ENCODE data around the gene AKAP7. TPM values are rescaled to one million over a fixed set of nuclear protein-coding genes. Genes with fewer than 3 reads are reported as not detected.
"Not testable (repeated sequence)": the region's sequence is repeated elsewhere in the genome, so short reads cannot be mapped to it uniquely, and the experiment has no call there.

The AKAP7 gene
- polyA plus RNA-seq, 2 donors = 2.3 to 2.6 TPM

- WGBS, 2 donors = 94 to 96% methylated on average over 1 of the region's 1 CpG
- no peaks in the 10 kb centered on the region for H3K27me3 ChIP-seq (ENCODE audit: control insufficient read depth in 1 of 2, insufficient read depth in 2 of 2, low read length in 2 of 2)
- H3K36me3 ChIP-seq (ENCODE audit: control insufficient read depth in 2 of 2, insufficient read depth in 2 of 2, low read length in 1 of 2) = no peaks in the 10 kb centered on the region
- H3K4me3 ChIP-seq (ENCODE audit: low read depth in 1 of 2, low read length in 2 of 2) = no peak overlapping the region
- H3K4me1 ChIP-seq (ENCODE audit: control insufficient read depth in 2 of 2, insufficient read depth in 2 of 2, low read length in 1 of 2) = no peaks in the 10 kb centered on the region
- H3K9me3 ChIP-seq (ENCODE audit: control insufficient read depth in 2 of 2, insufficient read depth in 1 of 2, low read depth in 1 of 2, low read length in 1 of 2) = no peaks in the 10 kb centered on the region
- H3K27ac ChIP-seq (ENCODE audit: low read depth in 2 of 2, low read length in 1 of 2) = no peak overlapping the region
These were observed 181.4 kb downstream of the AKAP7 start for GRCh38 chr6:131316654-131317053.

- Histone ChIP-seq H3K27ac (ENCODE audit: low read depth in 2 of 2, low read length in 1 of 2) (no peak overlapping the region), H3K4me1 (ENCODE audit: control insufficient read depth in 2 of 2, insufficient read depth in 2 of 2, low read length in 1 of 2) (no peaks in the 10 kb centered on the region), H3K36me3 (ENCODE audit: control insufficient read depth in 2 of 2, insufficient read depth in 2 of 2, low read length in 1 of 2) (no peaks in the 10 kb centered on the region), H3K9me3 (ENCODE audit: control insufficient read depth in 2 of 2, insufficient read depth in 1 of 2, low read depth in 1 of 2, low read length in 1 of 2) (no peaks in the 10 kb centered on the region), H3K4me3 (ENCODE audit: low read depth in 1 of 2, low read length in 2 of 2) (no peak overlapping the region), H3K27me3 (ENCODE audit: control insufficient read depth in 1 of 2, insufficient read depth in 2 of 2, low read length in 2 of 2) (no peaks in the 10 kb centered on the region)
- 88 to 92% methylated on average over 3 of the region's 3 CpGs for WGBS, 2 donors
These were observed 182.2 kb downstream of the AKAP7 start for GRCh38 chr6:131317516-131317915.

GRCh38 chr6:131321589-131321988 lies 186.3 kb downstream of the AKAP7 start:
- Histone ChIP-seq H3K36me3 (ENCODE audit: control insufficient read depth in 2 of 2, insufficient read depth in 2 of 2, low read length in 1 of 2) (no peaks in the 10 kb centered on the region), H3K27me3 (ENCODE audit: control insufficient read depth in 1 of 2, insufficient read depth in 2 of 2, low read length in 2 of 2) (no peaks in the 10 kb centered on the region), H3K9me3 (ENCODE audit: control insufficient read depth in 2 of 2, insufficient read depth in 1 of 2, low read depth in 1 of 2, low read length in 1 of 2) (no peaks in the 10 kb centered on the region), H3K27ac (ENCODE audit: low read depth in 2 of 2, low read length in 1 of 2) (no peak overlapping the region), H3K4me3 (ENCODE audit: low read depth in 1 of 2, low read length in 2 of 2) (no peak overlapping the region), H3K4me1 (ENCODE audit: control insufficient read depth in 2 of 2, insufficient read depth in 2 of 2, low read length in 1 of 2) (no peaks in the 10 kb centered on the region)
- WGBS, 2 donors = 82 to 91% methylated on average over 1 of the region's 1 CpG

- Histone ChIP-seq H3K4me1 (ENCODE audit: control insufficient read depth in 2 of 2, insufficient read depth in 2 of 2, low read length in 1 of 2) (no peaks in the 10 kb centered on the region), H3K9me3 (ENCODE audit: control insufficient read depth in 2 of 2, insufficient read depth in 1 of 2, low read depth in 1 of 2, low read length in 1 of 2) (no peaks in the 10 kb centered on the region), H3K4me3 (ENCODE audit: low read depth in 1 of 2, low read length in 2 of 2) (no peak overlapping the region), H3K36me3 (ENCODE audit: control insufficient read depth in 2 of 2, insufficient read depth in 2 of 2, low read length in 1 of 2) (no peaks in the 10 kb centered on the region), H3K27me3 (ENCODE audit: control insufficient read depth in 1 of 2, insufficient read depth in 2 of 2, low read length in 2 of 2) (no peaks in the 10 kb centered on the region), H3K27ac (ENCODE audit: low read depth in 2 of 2, low read length in 1 of 2) (no peak overlapping the region)
- 74 to 80% methylated on average over 1 of the region's 1 CpG for WGBS, 2 donors
These were observed 186.9 kb downstream of the AKAP7 start for GRCh38 chr6:131322125-131322524.

- H3K9me3 ChIP-seq (ENCODE audit: control insufficient read depth in 2 of 2, insufficient read depth in 1 of 2, low read depth in 1 of 2, low read length in 1 of 2); H3K36me3 ChIP-seq (ENCODE audit: control insufficient read depth in 2 of 2, insufficient read depth in 2 of 2, low read length in 1 of 2); H3K4me1 ChIP-seq (ENCODE audit: control insufficient read depth in 2 of 2, insufficient read depth in 2 of 2, low read length in 1 of 2); H3K27me3 ChIP-seq (ENCODE audit: control insufficient read depth in 1 of 2, insufficient read depth in 2 of 2, low read length in 2 of 2); H3K27ac ChIP-seq (ENCODE audit: low read depth in 2 of 2, low read length in 1 of 2); H3K4me3 ChIP-seq (ENCODE audit: low read depth in 1 of 2, low read length in 2 of 2): not testable (repeated sequence)
- WGBS, 2 donors = 93 to 98% methylated on average over 12 to 14 of the region's 14 CpGs
These were observed 190.4 kb downstream of the AKAP7 start for GRCh38 chr6:131325669-131326068.

- H3K27ac ChIP-seq (ENCODE audit: low read depth in 2 of 2, low read length in 1 of 2); H3K4me3 ChIP-seq (ENCODE audit: low read depth in 1 of 2, low read length in 2 of 2); H3K36me3 ChIP-seq (ENCODE audit: control insufficient read depth in 2 of 2, insufficient read depth in 2 of 2, low read length in 1 of 2); H3K27me3 ChIP-seq (ENCODE audit: control insufficient read depth in 1 of 2, insufficient read depth in 2 of 2, low read length in 2 of 2); H3K9me3 ChIP-seq (ENCODE audit: control insufficient read depth in 2 of 2, insufficient read depth in 1 of 2, low read depth in 1 of 2, low read length in 1 of 2); H3K4me1 ChIP-seq (ENCODE audit: control insufficient read depth in 2 of 2, insufficient read depth in 2 of 2, low read length in 1 of 2): not testable (repeated sequence)
- 84 to 86% methylated on average over 4 to 5 of the region's 5 CpGs for WGBS, 2 donors
These were observed 193.5 kb downstream of the AKAP7 start for GRCh38 chr6:131328727-131329126.

- Histone ChIP-seq H3K27ac (ENCODE audit: low read depth in 2 of 2, low read length in 1 of 2) (no peak overlapping the region), H3K9me3 (ENCODE audit: control insufficient read depth in 2 of 2, insufficient read depth in 1 of 2, low read depth in 1 of 2, low read length in 1 of 2) (no peaks in the 10 kb centered on the region), H3K4me3 (ENCODE audit: low read depth in 1 of 2, low read length in 2 of 2) (no peak overlapping the region), H3K4me1 (ENCODE audit: control insufficient read depth in 2 of 2, insufficient read depth in 2 of 2, low read length in 1 of 2) (no peaks in the 10 kb centered on the region), H3K36me3 (ENCODE audit: control insufficient read depth in 2 of 2, insufficient read depth in 2 of 2, low read length in 1 of 2) (no peaks in the 10 kb centered on the region), H3K27me3 (ENCODE audit: control insufficient read depth in 1 of 2, insufficient read depth in 2 of 2, low read length in 2 of 2) (no peaks in the 10 kb centered on the region)
- WGBS, 2 donors = 53 to 61% methylated on average over 3 of the region's 3 CpGs
These were observed 195.9 kb downstream of the AKAP7 start for GRCh38 chr6:131331151-131331550.

GRCh38 chr6:131331873-131332781 lies 196.9 kb downstream of the AKAP7 start:
- H3K27ac ChIP-seq (ENCODE audit: low read depth in 2 of 2, low read length in 1 of 2) = no peak overlapping the region
- H3K36me3 ChIP-seq (ENCODE audit: control insufficient read depth in 2 of 2, insufficient read depth in 2 of 2, low read length in 1 of 2) = no peaks in the 10 kb centered on the region
- H3K4me1 ChIP-seq (ENCODE audit: control insufficient read depth in 2 of 2, insufficient read depth in 2 of 2, low read length in 1 of 2) = no peaks in the 10 kb centered on the region
- no peak overlapping the region for H3K4me3 ChIP-seq (ENCODE audit: low read depth in 1 of 2, low read length in 2 of 2)
- H3K27me3 ChIP-seq (ENCODE audit: control insufficient read depth in 1 of 2, insufficient read depth in 2 of 2, low read length in 2 of 2) = no peaks in the 10 kb centered on the region
- no peaks in the 10 kb centered on the region for H3K9me3 ChIP-seq (ENCODE audit: control insufficient read depth in 2 of 2, insufficient read depth in 1 of 2, low read depth in 1 of 2, low read length in 1 of 2)
- WGBS, 2 donors = 88 to 93% methylated on average over 5 of the region's 5 CpGs

All from esophagus (tissue), 2 donors.